GM12892 (cell line): ENCODE measurements around the gene AOC1.

ENCODE experiments used
- POLR2A ChIP-seq: IDR thresholded peaks from 2 replicates; pipeline ENCODE4 v1.6.1; 2011; ENCODE audit warnings: low read depth, low read length, control low read depth
- POLR2AphosphoS5 ChIP-seq: IDR thresholded peaks from 2 replicates; pipeline ENCODE4 v1.6.1; 2011; ENCODE audit warnings: low read depth, low read length, control low read depth

GRCh38 chr7:150857276-150858055 lies 5.1 kb downstream of the AOC1 start:
- no peak for TF ChIP-seq POLR2A
- no peak for TF ChIP-seq POLR2AphosphoS5
